ENCODE data around the gene AQR. TPM values are rescaled to one million over a fixed set of nuclear protein-coding genes. Genes with fewer than 3 reads are reported as not detected.
A peak's percentile ranks its signal among the peaks of the same experiment; 100 is the strongest.

Gene AQR
- total RNA-seq, 1 donor = 38.4 TPM

DNA sequence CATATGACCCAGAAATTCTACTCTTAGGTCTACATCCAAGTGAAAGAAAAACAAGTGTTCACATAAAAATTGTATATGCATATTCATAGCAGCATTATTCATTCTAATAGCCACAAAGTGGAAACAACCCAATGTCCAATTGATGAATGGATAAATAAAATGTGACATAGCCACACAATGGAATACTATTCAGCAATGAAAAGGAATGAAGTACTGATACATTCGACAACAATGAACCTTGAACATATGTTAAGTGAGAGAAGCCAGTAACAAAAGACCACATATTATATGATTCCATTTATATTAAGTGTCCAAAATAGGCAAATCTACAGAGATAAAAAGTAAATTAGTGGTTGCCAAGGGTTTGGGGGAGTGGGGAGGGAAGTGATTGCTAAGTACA, 104.0 kb downstream of the AQR start:
- DNase-seq (ENCODE audit: low read depth) = no peak
- no peak overlapping the region for H3K4me3 ChIP-seq (ENCODE audit: low read depth, low read length)
- TF ChIP-seq, protein P1, sequence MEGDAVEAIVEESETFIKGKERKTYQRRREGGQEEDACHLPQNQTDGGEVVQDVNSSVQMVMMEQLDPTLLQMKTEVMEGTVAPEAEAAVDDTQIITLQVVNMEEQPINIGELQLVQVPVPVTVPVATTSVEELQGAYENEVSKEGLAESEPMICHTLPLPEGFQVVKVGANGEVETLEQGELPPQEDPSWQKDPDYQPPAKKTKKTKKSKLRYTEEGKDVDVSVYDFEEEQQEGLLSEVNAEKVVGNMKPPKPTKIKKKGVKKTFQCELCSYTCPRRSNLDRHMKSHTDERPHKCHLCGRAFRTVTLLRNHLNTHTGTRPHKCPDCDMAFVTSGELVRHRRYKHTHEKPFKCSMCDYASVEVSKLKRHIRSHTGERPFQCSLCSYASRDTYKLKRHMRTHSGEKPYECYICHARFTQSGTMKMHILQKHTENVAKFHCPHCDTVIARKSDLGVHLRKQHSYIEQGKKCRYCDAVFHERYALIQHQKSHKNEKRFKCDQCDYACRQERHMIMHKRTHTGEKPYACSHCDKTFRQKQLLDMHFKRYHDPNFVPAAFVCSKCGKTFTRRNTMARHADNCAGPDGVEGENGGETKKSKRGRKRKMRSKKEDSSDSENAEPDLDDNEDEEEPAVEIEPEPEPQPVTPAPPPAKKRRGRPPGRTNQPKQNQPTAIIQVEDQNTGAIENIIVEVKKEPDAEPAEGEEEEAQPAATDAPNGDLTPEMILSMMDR (IDR thresholded peaks at IDR 0.05; ENCODE audit: insufficient read depth, low read depth, low read length) = no peak

DNA sequence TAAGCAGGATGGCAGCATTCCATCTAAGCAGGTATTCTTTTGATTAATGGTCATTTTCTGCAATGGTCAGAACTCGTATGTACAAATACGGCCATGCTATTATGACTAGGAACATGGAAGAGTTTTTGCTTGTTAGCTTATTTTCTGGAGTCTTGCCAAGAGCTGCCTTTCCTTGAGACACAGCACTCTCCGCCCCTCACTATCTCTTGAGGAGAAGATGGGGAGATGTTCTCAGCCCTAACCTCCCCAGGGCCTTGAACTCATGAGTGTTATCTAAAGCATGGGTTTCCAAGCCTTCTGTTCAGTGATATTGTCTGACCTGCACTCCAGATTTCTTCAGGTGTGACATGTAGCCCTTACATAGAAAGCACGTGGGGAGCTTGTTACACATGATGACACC, 108.3 kb downstream of the AQR start:
- no peak overlapping the region for H3K4me3 ChIP-seq (ENCODE audit: low read depth, low read length)
- DNase-seq (ENCODE audit: low read depth) = no peak
- TF ChIP-seq, protein P1 (IDR thresholded peaks at IDR 0.05; ENCODE audit: insufficient read depth, low read depth, low read length) = no peak

DNA sequence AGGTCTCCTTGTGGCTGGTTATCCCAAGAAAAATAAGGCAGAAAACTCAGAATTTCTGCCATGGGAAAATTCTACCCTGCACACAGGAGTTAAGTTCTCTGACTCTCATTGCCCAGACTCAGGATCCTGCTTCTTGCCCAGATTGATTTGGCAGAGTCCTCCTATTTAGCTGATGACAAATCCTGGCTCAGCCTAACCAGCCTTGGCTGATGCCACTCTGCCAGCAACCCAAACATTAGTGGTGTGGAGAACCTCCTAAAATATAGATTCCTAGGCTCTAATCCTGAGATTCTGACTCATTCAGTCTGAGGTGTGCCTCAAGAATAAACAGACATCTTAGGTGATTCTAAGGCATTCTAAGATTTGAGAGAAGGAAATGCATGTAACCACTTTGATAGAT, 113.6 kb downstream of the AQR start:
- no peak overlapping the region for H3K4me3 ChIP-seq (ENCODE audit: low read depth, low read length)
- no peak for DNase-seq (ENCODE audit: low read depth)
- TF ChIP-seq, protein P1 (IDR thresholded peaks at IDR 0.05; ENCODE audit: insufficient read depth, low read depth, low read length) = no peak

DNA sequence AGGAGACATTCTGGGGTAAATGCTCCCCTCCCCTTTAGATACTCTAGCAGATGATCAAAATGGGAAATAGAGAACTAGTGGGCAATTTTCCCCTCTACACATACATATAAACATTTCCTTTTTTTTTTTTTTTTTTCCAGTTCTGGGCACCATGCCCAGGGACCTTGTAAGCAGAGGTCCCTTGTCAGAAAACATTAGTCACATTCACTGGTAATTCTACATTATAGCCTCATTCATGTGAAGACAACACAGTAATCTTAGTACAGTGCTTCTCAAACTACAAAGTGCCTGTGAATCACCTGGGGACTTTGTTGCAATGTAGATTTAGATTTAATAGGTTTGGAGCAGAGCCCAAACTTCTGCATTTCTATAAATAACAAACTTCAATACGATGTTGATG, 114.1 kb downstream of the AQR start:
- TF ChIP-seq, protein P1 (IDR thresholded peaks at IDR 0.05; ENCODE audit: insufficient read depth, low read depth, low read length) = no peak
- peak; percentile 52 for DNase-seq (ENCODE audit: low read depth)
- no peak overlapping the region for H3K4me3 ChIP-seq (ENCODE audit: low read depth, low read length)

DNA sequence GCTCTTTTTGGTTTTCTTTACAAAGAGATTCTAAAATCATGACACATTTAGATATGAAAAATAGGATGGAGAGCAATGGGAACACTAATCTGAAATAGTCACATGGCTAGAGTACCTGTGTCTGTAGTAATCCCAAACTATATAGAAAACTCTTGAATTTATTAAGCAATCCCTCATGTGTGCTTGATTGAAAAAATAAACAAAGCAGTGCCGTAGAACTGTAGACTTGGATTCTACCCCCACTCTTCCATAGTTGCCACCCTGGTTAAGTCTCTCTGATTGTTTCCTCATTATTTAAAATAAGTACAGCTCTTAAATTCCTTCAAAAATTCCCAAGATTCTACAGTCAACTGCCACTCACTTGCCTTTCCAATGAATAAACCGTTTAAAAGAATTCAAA, 115.3 kb downstream of the AQR start:
- H3K4me3 ChIP-seq (ENCODE audit: low read depth, low read length) = no peak overlapping the region
- TF ChIP-seq, protein P1 (IDR thresholded peaks at IDR 0.05; ENCODE audit: insufficient read depth, low read depth, low read length) = no peak
- DNase-seq (ENCODE audit: low read depth) = no peak

DNA sequence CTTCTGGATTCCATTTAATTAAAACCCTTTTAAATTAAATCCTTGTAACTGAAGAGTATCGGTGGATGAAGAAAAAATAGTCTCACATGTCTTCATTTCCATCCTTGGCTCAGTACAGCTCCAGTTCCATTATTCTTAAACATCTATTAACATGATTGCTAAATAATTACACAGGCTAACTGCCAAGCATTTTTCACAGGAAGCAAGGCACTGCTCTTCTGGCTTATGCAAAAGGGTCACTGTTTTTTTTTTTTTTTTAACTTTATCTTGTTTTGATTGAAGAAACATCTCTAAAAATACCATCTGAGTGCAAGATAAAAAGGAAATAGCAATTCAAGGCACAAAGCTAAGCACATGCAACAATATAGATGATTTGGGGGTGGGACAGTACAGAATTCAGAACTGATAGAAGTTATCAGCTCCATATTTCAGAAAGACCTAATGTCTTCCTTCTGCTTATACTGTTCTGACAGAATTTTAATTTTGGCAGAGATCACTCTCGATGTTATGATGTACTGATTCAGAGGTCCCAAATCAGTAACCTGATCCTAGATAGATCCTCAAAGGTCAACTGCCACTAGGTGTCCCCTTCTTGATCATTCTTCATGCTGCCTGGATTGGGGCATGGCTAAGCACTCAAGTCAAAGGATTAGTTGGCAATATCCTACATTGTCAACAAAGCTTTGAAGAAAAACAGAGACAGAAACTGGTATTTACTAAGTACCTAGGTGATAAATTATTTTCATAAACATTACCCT, 116.4 kb downstream of the AQR start:
- DNase-seq (ENCODE audit: low read depth) = peak; percentile 62
- TF ChIP-seq, protein P1 (IDR thresholded peaks at IDR 0.05; ENCODE audit: insufficient read depth, low read depth, low read length) = no peak

DNA sequence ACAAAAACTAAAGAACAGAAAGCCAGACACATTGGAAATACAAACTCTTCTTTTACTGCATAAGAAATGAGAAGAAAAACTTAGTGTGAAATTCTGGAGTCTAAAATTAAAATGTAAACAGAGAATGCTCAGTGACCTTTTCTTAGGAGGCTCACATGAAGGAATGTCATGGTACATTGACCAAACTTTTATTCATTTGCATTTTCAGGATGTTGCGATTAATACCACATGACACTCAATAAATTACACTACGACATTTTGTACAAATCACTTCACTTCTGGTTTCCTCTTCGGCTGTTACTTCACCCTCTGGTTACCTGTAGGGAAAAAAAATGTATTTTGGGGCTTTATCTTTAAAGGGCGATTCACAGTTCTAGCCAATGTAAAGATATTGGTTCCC, 117.8 kb downstream of the AQR start:
- TF ChIP-seq, protein P1 (IDR thresholded peaks at IDR 0.05; ENCODE audit: insufficient read depth, low read depth, low read length) = no peak
- no peak overlapping the region for H3K4me3 ChIP-seq (ENCODE audit: low read depth, low read length)

More for the DNA sequence above, 116.4 kb downstream of the AQR start:
- no peak overlapping the region for H3K4me3 ChIP-seq (ENCODE audit: low read depth, low read length)

More for the DNA sequence above, 117.8 kb downstream of the AQR start:
- DNase-seq (ENCODE audit: low read depth) = no peak

All from fibroblast of villous mesenchyme (primary cell).